Epidermal melanocyte (primary cell): Measurements from ENCODE around the gene GPAM.
"Not testable (repeated sequence)": the region's sequence is repeated elsewhere in the genome, so short reads cannot be mapped to it uniquely, and the experiment has no call there.

Experiments
- DNase-seq: peaks from one replicate; pipeline ENCODE4 v3.0.0; 2011; ENCODE audit warnings: low spot score; ENCODE audit not compliant: insufficient read length

The GPAM gene, protein sequence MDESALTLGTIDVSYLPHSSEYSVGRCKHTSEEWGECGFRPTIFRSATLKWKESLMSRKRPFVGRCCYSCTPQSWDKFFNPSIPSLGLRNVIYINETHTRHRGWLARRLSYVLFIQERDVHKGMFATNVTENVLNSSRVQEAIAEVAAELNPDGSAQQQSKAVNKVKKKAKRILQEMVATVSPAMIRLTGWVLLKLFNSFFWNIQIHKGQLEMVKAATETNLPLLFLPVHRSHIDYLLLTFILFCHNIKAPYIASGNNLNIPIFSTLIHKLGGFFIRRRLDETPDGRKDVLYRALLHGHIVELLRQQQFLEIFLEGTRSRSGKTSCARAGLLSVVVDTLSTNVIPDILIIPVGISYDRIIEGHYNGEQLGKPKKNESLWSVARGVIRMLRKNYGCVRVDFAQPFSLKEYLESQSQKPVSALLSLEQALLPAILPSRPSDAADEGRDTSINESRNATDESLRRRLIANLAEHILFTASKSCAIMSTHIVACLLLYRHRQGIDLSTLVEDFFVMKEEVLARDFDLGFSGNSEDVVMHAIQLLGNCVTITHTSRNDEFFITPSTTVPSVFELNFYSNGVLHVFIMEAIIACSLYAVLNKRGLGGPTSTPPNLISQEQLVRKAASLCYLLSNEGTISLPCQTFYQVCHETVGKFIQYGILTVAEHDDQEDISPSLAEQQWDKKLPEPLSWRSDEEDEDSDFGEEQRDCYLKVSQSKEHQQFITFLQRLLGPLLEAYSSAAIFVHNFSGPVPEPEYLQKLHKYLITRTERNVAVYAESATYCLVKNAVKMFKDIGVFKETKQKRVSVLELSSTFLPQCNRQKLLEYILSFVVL

DNA sequence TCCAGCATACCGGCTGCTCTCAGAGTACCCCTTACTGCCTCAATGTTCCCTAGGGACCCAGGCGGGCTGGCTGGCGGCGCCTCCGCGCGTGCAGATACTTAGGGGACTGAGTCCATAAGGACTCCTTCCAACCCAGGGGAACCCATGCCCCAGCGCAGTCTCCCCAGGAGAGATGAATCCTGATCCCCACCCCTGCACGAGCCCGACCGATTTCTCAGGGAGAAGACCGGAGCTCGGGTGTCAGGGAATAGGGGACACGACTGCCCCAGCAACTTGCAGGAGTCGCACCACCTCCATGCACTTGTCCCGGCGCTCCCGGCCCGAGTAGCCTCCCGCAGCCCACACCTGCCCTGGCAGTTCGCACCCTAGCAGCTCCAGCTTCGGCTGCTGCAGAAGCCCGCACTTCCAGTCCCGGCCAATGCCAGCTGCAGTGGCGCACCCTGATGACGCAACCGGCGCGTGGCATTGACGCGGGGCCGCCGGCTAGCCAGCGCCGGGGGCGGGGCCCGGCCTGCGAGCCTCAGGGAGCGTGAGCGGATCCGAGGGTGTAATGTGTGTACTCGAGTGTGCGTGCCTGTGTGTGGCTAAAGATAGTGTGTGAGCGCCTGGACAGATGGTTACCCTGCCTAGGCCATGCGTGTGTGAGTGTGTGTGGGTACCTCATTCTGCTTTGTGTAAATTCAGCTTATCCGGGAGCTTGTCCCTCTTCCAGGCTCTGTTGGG lies at the start of gene GPAM:
Gene GPAM, minus strand, starts transcription at position 437 of the 723 bp plus-strand sequence. CDS start 1,981 bp downstream, outside the sequence.
- DNase-seq = peak; percentile 72

DNA sequence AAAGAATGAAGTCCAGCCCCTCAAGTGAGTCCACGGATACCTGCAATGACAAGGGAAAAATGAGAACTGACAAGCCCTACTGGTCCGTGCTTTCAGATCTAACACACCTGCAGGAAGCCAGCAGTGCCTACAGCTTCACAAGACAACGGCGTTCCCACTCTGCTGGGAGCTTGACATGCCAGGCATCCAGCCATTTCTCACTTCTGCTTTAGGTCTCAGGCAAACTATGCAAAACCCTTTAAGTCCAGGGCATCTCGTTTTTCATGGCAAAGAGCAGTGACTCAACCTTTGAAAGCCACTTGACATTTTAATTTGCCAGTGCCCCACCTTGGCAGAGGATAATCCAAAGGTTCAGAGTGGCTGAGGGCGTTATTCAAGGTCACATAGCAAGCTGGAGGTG lies 49.1 kb upstream of the GPAM start:
- no peak for DNase-seq

DNA sequence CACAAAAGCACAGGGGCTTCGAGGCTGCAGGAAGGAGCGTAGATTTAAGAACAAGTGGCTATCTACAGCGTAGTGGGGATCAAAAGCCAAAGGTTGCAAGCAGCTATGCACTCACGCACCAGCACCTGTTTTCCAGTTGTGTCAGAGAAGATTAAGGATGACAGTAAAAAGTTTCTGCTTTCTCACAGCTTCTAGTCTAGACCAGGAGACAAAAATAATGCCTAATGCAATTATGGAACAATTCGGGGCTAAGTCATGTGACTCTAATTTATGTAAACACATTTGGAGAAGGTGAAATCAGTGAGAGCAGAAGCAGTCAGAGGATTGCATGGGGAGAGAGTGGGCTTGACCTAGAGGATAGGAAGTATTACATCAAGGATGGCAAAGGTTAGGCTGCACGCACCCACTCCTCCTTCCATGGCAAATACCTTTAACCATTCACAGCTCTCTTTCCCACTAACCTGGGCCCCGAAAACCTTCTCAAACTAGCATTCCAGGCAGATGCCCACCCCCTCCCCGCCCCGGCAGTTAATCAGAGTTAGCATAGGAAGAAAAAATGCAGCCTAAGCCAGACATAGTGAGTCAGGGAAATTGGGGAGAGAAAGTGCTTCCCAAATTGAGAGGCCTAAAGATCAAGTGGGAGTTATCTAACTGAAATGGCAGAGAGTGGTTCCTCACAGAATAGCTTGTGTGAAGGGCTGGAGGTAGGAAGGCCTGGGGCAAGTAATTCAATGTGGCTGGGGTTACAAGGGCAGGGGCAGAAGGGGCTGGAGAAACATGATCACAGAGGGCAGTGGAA lies 48.2 kb upstream of the GPAM start:
- no peak for DNase-seq

DNA sequence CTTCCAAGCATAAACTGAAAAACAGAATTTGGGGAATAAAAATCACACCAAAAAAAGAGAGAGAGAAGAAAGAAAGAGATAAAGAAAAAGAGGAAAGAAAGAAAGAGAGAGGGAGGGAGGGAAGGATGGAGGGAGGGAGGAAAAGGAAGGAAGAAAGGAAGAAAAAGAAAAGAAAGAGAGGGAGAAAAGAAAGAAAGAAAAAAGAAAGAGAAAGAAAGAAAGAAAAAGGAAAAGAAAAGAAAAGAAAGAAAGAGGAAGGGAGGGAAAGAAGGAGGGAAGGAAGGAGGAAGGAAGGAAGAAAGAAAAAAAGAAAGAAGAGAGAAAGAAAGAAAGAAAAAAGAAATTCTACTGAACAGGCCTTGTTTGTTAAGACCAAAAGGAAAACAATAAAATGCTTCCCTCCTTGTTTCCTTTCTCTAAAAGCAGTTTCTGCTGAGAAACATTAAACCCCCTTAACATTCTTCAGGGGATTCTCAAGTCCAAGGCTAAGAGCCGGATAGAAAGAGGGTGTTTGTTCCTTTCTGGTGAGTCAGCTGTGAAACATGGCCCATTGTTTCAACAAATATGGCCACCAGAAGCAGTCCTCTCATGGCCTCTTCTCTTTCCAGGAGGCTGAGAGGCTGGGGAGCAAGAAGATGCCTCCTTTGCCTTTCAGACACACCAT lies 46.9 kb upstream of the GPAM start:
- no peak for DNase-seq

DNA sequence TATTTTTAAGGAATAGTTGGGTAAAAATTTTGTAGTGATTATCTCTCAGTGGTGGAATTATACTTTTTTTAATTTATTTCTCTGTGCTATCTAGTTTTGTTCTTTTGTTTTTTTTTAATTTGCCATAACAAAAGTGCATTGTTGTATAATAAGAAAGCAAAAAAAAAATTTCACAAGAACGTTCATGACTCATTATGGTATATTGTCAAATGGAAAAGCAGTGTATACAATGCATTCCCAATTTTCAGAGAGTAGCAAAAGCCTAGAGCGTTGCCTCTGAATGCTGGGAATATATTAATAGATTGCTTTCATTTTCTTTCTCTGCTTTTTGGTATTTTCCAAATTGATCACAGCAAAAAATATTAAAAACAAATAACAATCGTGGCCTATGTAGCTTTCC lies 46.3 kb upstream of the GPAM start:
- DNase-seq = no peak

DNA sequence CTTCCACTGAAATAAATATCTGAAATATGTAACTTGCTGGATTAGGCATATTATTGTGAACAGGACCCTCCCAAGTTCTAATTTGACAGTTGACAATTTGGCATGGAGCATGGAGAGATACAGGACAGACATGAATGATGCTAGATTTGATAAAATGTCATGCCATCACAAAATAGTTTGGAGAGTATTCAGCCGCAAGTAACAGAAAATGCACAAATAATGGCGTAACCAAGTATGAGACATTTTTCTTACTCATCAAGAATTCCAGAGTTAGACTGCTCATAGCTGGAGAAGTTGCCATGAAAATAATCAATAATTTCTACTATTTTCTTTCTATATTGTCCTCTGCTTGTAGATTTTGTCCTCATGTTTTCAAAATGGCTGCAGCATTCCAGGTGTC lies 45.5 kb upstream of the GPAM start:
- no peak for DNase-seq

DNA sequence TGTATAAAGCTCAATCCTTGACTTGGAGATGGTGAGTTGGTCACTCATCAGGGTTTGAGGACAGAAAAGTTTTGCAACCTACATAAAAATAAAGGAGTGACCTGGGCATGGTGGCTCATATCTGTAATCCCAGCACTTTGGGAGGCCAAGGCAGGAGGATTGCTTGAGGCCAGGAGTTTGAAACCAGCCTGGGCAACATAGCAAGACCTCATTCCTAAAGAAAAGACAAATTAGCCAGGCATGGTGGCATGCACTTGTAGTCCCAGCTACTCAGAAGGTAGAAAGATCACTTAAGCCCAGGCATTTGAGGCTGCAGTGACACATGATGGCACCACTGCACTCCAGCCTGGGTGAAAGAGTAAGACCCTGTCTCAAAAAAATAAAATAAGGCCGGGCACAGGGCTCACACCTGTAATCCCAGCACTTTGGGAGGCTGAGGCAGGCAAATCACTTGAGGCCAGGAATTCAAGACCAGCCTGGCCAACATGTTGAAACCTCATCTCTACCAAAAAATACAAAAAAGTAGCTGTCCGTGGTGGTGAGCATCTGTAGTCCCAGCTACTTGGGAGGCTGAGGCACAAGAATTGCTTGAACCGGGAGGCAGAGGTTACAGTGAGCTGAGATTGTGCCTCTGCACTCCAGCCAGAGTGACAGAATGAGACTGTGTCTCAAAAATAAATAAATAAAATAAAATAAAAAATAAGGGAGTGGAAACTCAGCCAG lies 45.0 kb upstream of the GPAM start:
- not testable (repeated sequence) for DNase-seq

DNA sequence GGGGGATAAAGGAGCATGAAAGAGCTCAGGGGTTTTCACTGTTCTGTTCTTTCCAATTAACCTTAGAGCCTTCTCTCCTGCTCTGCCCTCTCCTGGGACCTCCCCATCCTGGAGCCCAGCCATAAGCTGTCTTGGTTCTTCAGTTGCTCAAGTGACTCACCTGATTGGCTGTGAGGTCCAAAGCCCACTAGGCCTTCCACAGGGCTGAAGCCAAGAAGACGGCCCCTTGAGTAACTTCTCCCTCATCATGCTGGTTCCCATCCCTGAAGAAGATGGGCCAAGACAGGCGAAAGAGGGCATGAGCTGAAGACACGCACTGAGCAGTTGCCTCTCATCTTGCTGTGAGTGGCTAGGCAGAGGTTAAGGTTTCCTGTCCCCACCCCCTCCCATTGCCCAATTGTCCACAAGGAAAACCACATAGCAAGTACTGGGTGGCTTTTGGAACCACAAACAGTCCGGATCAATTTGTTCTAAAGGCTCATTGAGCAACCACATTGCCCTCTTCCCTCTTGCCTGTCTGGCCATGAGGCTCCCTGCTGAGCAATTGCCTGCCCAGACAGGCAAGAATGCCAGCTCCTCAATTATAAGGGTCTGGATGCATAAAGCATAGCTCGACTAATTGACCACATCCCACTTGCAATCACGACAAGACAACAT lies 43.9 kb upstream of the GPAM start:
- no peak for DNase-seq

DNA sequence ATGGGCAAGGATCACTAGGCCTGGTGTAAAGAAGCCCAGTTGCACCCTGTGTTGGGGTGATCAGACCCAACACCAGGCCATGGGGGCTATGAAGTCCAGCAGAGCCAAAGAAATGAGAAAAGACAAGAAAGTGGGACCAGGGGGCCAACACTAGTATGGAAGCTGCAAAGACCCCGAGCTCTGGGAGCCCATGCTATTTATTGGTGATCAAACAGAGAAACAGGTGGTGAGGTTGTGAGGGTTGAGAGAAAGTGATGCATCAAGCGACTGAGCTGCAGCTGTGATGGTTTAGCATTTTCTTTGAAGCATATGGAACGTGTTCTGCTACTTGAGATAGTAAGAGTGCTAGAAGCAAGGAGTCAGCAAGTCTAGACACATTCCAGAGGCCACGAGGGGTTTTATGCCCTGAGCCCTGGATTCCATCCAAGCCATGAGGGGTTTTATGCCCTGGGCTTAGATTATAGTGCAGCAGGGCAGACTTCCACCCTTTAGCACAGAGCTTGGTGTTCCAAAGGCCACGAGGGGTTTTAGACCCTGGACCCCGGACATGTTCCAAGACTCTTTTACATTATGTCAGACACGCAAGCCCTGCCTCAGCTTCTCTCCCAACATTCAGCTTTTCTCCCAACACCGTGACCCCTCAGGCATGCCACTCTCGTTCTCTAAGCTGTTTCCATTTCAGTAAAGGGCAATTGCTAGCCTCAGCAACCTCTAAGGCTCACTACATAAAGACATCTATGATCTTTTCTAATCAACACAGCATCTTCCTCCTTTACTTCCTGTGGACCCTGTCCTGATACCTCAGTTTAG lies 43.1 kb upstream of the GPAM start:
- DNase-seq = no peak

DNA sequence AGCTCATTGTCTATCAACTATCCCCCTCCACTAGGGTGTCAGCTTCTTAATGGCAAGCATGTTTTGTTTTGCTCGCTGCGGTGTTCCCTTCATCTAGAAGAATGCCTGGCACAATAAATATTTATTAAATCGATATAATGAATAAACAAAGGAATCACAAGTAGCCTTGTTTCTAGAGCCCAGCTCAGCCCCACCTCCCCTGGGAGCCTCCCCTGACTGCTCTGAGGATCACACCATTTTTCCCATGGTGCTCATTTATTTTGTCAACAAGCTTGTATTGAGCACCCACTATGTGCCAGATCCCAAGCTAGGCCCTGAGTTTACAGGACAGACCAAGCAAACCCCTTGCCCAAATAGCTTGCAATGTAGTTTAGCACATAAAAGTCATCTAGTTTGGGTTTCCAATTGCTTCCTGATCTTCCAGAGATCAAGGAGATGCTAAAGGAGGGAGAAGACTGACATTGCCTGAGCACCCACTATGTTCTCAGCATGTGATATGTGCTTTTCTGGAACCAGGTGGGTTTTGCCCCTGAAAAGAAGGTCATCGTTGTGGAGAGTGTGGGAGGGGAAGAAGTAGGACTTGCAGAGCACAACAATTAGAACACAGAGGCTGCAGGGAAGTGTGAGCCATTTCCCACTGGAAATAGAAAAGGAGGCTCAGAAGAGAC lies 42.3 kb upstream of the GPAM start:
- DNase-seq = no peak

DNA sequence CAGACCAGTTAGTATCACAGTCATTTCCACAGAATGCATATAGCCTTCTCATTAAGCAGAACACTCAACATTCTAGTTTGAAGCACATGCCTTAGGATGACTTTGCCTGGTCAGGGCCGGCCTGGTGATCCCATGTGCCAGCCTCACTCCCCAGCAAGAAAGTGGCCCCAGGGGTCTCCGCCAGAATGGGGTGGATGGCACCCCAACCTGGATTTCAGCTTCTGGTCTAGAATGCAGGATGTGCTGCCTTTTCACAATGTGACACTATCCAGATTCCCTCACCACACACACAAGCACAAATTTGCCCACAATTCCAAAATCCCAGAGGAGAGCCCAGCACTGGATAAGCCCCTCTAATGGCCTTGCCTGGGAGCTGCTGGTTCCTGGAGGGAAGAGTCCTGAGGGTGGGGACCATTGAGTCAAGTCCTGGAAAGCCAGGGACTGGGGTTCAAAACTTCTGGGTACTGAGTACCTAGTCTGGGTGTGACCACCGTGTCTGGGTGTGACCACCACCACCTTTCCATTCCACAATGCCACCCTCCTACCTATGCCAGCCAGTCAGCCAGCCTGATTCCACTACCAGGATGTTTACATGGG lies 41.5 kb upstream of the GPAM start:
- no peak for DNase-seq

DNA sequence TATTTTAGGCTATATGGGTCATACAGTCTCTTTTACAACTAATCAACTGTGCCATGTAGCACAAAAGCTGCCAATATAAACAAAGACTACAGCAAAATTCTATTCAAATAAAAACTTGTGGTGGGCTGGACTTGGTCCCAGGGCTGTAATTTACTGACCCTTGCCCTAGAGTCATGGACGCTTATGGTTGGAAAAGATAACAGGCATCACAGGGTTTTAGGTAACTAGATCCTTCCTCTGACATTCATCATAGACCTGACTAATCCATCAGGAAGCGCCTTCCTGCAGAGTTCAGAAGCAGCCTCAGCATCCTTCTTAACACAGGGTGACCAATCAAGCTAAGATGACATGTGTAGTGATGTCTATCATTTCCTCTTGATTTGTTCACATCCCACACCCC lies 40.2 kb upstream of the GPAM start:
- DNase-seq = no peak

DNA sequence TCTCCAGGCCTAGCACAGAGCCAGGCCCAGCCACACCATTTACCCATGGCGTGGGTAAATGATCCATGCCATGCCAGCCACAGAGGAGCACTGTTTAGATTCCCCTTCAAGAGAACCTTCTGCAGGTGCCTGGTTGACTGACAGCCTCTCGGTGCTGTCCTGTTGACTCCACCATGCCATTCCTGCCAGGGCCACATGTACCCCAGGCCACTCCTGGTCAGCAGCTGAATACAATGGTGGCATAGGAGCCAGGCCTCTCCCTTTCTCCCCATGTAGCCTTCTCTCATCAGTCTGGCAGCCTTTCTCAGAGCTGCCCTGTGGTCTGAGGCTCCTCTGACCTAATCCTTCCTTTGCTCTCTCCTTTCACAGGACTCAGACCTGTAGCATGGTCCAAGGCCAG lies 39.2 kb upstream of the GPAM start:
- DNase-seq = no peak

DNA sequence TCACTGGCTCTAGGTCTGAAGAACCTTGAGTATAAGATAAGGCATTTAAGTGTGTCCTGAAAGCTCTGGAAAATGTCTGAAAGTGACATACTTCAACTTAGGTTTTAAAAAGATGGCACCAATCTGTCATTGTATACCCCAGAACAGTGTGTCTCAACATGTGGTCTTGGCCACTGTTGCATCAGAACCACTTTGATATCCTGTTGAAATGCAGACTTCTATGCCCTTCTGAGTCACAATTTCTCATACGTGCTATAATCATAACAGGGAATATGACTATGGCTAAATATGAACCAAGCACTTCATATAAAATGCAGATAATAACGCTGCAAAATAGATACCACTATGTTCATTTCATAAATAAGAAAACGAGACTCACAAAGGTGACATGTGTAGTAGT lies 38.0 kb upstream of the GPAM start:
- DNase-seq = no peak

DNA sequence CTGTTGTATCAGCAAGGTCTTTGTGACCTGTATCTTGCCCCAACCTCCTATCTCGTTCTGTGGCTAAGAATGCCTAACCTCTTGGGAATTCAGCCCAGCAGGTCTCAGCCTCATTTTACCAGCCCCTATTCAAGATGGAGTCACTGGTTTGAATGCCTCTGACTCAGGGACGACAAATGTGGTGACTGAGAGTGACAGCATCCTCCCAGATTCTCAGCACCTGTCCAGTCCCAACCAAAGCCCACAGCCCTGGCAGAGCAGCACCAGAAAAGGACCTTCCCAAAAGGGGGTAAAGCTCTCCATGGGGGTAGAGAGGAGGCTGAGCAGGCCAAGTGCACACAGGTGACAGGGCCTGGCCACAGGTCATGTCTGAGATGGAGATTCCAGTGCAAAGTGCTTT lies 35.4 kb upstream of the GPAM start:
- no peak for DNase-seq

DNA sequence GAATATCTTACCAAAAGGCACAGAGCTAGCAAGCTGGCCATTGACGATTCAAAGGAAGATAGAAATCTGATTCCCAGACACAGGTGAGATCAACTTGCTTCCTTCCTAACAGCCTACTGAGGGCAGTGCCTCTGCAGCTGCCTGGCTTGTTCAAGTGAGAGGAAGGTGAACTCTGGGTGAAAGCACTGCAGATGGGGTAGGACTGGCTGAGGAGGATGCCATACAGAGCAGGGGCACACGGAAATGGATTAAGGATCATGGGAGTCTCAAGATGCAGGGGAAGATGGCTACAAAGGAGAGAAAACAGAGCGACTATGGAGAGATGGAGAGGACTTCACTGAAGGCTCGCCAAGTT lies 34.4 kb upstream of the GPAM start:
- DNase-seq = no peak

DNA sequence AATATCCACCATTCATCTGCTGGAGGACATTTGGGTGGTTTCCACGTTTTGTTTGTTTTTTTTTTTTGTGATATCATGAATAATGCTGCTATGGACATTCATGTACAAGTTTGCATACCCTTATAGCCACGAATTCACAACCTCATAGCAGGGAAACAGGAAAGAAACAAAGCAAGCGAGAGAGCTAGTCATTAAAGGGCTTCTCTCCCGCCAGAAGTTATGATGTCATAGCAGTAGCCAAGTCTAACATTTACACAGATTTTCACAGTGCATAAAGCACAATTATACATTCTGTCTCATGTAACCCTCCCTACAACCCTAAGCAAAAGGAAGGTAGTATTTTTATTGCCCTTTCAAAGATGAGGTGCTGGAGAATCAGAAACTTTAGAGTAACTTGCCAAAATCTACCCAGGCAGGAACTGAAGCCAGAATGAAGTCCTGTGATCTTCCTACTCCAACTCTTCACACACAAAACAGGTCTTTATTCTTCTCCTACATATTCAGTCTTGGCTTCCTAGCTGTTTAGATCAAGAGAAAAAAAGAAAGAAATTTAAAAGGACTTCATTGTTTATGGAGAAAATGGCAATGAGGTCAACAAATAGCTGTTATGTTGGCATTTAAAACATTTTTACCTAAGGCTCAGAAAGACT lies 33.9 kb upstream of the GPAM start:
- no peak for DNase-seq
